PFSK-1 (cell line): Measurements from ENCODE around the gene HYI.

Experiments
- POLR2AphosphoS5 ChIP-seq: IDR thresholded peaks from 2 replicates; pipeline ENCODE4 v1.6.1; 2012; ENCODE audit warnings: low read depth, mild to moderate bottlenecking, control low read depth, low read length, moderate library complexity
- REST ChIP-seq, 2 experiments: IDR thresholded peaks; 2 replicates each; pipeline versions ENCODE4 v1.6.1 to v1.8.0; 2011 to 2012; ENCODE audit warnings: low read depth in 2 of 2, low read length in 2 of 2, control low read depth in 1 of 2, inconsistent platforms in 1 of 2, mild to moderate bottlenecking in 1 of 2, moderate library complexity in 1 of 2; ENCODE audit not compliant: insufficient read depth in 1 of 2
- TAF1 ChIP-seq: IDR thresholded peaks from 2 replicates; pipeline ENCODE4 v1.6.1; 2012; ENCODE audit warnings: low read length, control low read depth, borderline replicate concordance; ENCODE audit not compliant: insufficient read depth

DNA sequence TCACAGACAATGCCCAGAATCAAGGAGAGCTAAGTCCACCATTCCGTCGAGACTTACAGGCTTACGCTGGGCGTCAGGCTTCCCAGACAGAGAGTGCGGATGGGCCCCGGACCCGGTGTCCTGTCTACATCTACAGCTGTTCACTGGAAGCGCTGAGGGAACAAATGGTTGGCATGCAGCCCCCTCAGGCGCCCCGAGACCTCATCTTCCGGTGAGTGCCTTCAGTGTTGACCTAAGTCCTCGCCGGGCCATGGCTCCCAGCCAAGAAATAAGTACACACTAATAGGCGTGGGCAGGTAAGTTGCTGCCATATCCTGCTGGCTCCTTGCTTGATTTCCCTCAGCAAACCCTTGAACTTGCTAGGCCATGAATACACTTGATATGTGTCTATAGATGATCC lies 26.2 kb downstream of the HYI start:
- TF ChIP-seq TAF1 (no peak), POLR2AphosphoS5 (no peak), REST (IDR thresholded peaks at IDR 0.05; ENCODE audit: insufficient read depth in 1 of 2, low read depth in 2 of 2, low read length in 2 of 2) (no peak)
